K562 (cell line): ENCODE results near the gene USP15. TPM values are rescaled to one million over a fixed set of nuclear protein-coding genes. Genes with fewer than 3 reads are reported as not detected.

ENCODE experiments used
- CBX1 ChIP-seq: sonication (generic); IDR thresholded peaks from 2 replicates; pipeline ENCODE4 v1.6.1; 2016; ENCODE audit warnings: antibody characterized with exemption, low read depth, mild to moderate bottlenecking
- CEBPZ ChIP-seq: fragments of 150-350 bp; IDR thresholded peaks from 2 replicates; pipeline ENCODE4 v1.6.1; 2014; ENCODE audit warnings: low read depth, mild to moderate bottlenecking, low read length, borderline replicate concordance
- CXXC5 ChIP-seq: fragments of 250-450 bp; sonication (Bioruptor Pico); IDR thresholded peaks from 2 replicates; pipeline ENCODE4 v1.8.0; 2022; ENCODE audit warnings: inconsistent platforms, mild to moderate bottlenecking, moderate library complexity
- HNRNPK ChIP-seq: fragments of 200-400 bp; formaldehyde crosslinking; IDR thresholded peaks from one replicate; pipeline ENCODE4 v1.6.1; 2018; ENCODE audit warnings: mild to moderate bottlenecking, low read depth, low read length; ENCODE audit not compliant: poor library complexity, severe bottlenecking
- JUND ChIP-seq, 2 experiments: IDR thresholded peaks; 2 replicates in 1 of 2; 3 replicates in 1 of 2; pipeline ENCODE4 v1.6.1; 2011; ENCODE audit warnings: borderline replicate concordance in 2 of 2, low read depth in 2 of 2, low read length in 2 of 2, improper control_type of control experiment in 1 of 2, missing biosample characterization in 1 of 2, missing genetic modification characterization in 1 of 2, missing genetic modification reagents in 1 of 2
- MAZ ChIP-seq, 2 experiments: fragments of 450-650 bp in 1 of 2; sonication (generic) in 1 of 2; formaldehyde crosslinking; IDR thresholded peaks in 1 of 2; conservative IDR thresholded peaks in 1 of 2; 2 replicates each; pipeline versions ENCODE4 v1.4.0 to v1.5.0; 2020; ENCODE audit warnings: mild to moderate bottlenecking in 1 of 2, missing genetic modification reagents in 1 of 2
- MCM3 ChIP-seq: fragments of 450-650 bp; IDR thresholded peaks from 2 replicates; pipeline ENCODE4 v1.6.1; 2016
- MYBL2 ChIP-seq, 2 experiments: fragments of 450-650 bp in 1 of 2; sonication (generic) in 1 of 2; formaldehyde crosslinking in 1 of 2; IDR thresholded peaks; 2 replicates each; pipeline versions ENCODE4 v1.6.1 to v1.8.1; 2017 to 2022; ENCODE audit warnings: borderline replicate concordance in 1 of 2, inconsistent platforms in 1 of 2, low read depth in 1 of 2, mild to moderate bottlenecking in 1 of 2, missing genetic modification reagents in 1 of 2, moderate library complexity in 1 of 2
- NFE2 ChIP-seq: IDR thresholded peaks from 2 replicates; pipeline ENCODE4 v1.6.1; 2014; ENCODE audit warnings: antibody characterized with exemption, low read depth
- PURB ChIP-seq: sonication (generic); formaldehyde crosslinking; IDR thresholded peaks from 2 replicates; pipeline ENCODE4 v1.9.0; 2021; ENCODE audit warnings: low read depth, mild to moderate bottlenecking, missing genetic modification reagents
- SMAD2 ChIP-seq: fragments of 150-350 bp; IDR thresholded peaks from 2 replicates; pipeline ENCODE4 v1.6.1; 2014; ENCODE audit warnings: low read depth, mild to moderate bottlenecking, low read length
- TBL1XR1 ChIP-seq, 2 experiments: IDR thresholded peaks; 2 replicates each; pipeline ENCODE4 v1.6.1; 2012; ENCODE audit warnings: improper control_type of control experiment in 2 of 2, low read length in 2 of 2, mild to moderate bottlenecking in 1 of 2
- ZNF124 ChIP-seq: sonication (generic); formaldehyde crosslinking; IDR thresholded peaks from 2 replicates; pipeline ENCODE4 v1.8.1; 2022; ENCODE audit warnings: missing genetic modification reagents
- polyA plus RNA-seq, 8 experiments: library from polyadenylated mRNA; depleted of rRNA in 4 of 8; stranded (reverse) in 5 of 8; unstranded in 3 of 8; fragments of >200 nt; fragmentation: Nextera tagmentation in 2 of 8; fragmentation: Illumina TruSeq in 1 of 8; extraction: Ambion mirVana in 2 of 8; extraction: Trizol in 1 of 8; gene quantifications; 2 replicates each; pipeline versions ENCODE4 v1.2.1 to v1.2.3, GENCODE V29; 2011 to 2014; ENCODE audit warnings: inconsistent platforms in 1 of 8, missing spikeins in 1 of 8
- total RNA-seq, 7 experiments: library from RNA; depleted of rRNA in 6 of 7; stranded (reverse); fragments of >200 nt in 6 of 7; fragmentation: Illumina TruSeq in 2 of 7; extraction: Trizol in 2 of 7; gene quantifications; 2 replicates each; pipeline versions ENCODE4 v1.2.1 to v1.2.3, GENCODE V29; 2011 to 2021; ENCODE audit warnings: low replicate concordance in 1 of 7
- TF ChIP-seq, protein P1 (sequence below), 3 experiments: fragments of 200-800 bp in 1 of 3; fragments of 250-450 bp in 1 of 3; fragments of 450-650 bp in 1 of 3; sonication (Bioruptor Pico) in 1 of 3; sonication (Bioruptor generic) in 1 of 3; formaldehyde crosslinking in 1 of 3; IDR thresholded peaks; 2 replicates each; pipeline versions ENCODE4 v1.6.1 to v1.8.0; 2016 to 2022; ENCODE audit warnings: mild to moderate bottlenecking in 2 of 3, missing genetic modification characterization in 2 of 3, missing compliant biosample characterization in 1 of 3, moderate library complexity in 1 of 3
- TF ChIP-seq, protein P2 (sequence below), 2 experiments: fragments of 200-800 bp in 1 of 2; sonication (Bioruptor generic) in 1 of 2; sonication (generic) in 1 of 2; formaldehyde crosslinking in 1 of 2; IDR thresholded peaks in 1 of 2; conservative IDR thresholded peaks in 1 of 2; 2 replicates each; pipeline versions ENCODE4 v1.5.0 to v1.6.1; 2016 to 2020; ENCODE audit warnings: missing compliant biosample characterization in 1 of 2, missing genetic modification characterization in 1 of 2, missing genetic modification reagents in 1 of 2

Gene USP15
- total and polyA plus RNA-seq, 9 of the 15 experiments (the other 6 are each of a cell fraction or from before 2014, with no cell fraction given) = 140 to 272 (median 182) TPM

DNA sequence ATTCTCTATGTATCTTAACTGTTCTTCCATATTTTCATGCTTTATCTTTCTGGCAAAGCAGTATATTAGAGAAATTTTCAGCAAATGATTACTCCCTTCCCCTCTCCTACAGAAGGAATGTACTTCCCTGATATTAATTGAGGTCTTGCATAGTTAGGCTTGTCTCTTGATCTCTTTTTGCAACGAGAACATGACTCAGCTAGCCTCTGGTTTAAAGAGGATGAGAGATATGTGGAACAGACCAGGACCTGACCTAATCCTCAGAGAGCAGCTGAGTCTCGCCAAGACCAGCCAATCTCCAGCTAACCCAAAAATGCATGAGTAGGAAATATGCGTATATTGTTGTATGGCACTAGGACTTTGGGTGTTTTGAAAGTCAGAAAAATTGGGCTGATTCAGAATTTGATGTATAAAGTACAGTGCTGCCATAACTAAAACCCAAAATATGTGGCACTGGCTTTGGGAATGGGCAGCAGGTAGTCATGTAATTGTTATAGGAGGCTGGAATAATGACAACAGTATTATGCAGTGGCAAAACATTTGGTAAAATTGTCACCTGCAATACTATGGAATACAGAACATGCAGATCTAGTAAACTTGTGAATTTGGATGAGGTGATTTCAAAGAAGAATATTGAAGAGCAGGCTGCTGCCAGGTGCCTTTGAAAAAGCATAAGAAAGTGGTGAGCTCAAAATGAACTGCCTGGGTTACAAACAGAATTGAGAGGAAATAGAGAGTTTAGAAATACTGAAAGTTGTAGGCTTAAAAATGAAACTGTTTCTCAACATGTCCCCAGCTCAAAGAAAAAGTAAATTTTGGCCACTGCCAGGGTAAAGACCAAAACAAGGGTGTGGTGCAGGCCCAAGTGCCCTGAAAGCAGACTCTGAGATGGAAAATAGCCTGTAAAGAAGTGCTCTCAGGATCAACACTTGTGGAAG, 9.3 kb upstream of the USP15 start (continued):
- no peak for TF ChIP-seq CEBPZ
- peak; percentile 30; the same call in 1 of the 2 replicates for TF ChIP-seq CXXC5 (CRISPR knock-in tag)
- TF ChIP-seq ZNF124 (CRISPR knock-in tag) = no peak
- TF ChIP-seq CBX1 = no peak
- peak; percentile 96 for TF ChIP-seq NFE2
- TF ChIP-seq MCM3 = no peak
- no peak for TF ChIP-seq MAZ (CRISPR knock-in tag; conservative IDR thresholded peaks at IDR 0.05 in 1 of 2, IDR thresholded peaks at IDR 0.05 in 1 of 2)
- TF ChIP-seq, protein P1, sequence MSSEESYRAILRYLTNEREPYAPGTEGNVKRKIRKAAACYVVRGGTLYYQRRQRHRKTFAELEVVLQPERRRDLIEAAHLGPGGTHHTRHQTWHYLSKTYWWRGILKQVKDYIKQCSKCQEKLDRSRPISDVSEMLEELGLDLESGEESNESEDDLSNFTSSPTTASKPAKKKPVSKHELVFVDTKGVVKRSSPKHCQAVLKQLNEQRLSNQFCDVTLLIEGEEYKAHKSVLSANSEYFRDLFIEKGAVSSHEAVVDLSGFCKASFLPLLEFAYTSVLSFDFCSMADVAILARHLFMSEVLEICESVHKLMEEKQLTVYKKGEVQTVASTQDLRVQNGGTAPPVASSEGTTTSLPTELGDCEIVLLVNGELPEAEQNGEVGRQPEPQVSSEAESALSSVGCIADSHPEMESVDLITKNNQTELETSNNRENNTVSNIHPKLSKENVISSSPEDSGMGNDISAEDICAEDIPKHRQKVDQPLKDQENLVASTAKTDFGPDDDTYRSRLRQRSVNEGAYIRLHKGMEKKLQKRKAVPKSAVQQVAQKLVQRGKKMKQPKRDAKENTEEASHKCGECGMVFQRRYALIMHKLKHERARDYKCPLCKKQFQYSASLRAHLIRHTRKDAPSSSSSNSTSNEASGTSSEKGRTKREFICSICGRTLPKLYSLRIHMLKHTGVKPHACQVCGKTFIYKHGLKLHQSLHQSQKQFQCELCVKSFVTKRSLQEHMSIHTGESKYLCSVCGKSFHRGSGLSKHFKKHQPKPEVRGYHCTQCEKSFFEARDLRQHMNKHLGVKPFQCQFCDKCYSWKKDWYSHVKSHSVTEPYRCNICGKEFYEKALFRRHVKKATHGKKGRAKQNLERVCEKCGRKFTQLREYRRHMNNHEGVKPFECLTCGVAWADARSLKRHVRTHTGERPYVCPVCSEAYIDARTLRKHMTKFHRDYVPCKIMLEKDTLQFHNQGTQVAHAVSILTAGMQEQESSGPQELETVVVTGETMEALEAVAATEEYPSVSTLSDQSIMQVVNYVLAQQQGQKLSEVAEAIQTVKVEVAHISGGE (CRISPR knock-in tag; IDR thresholded peaks at IDR 0.05) = peak in 1 of 3 experiments; percentile 20; a peak in 1 of 6 replicates
- no peak for TF ChIP-seq SMAD2
- 0 out of 2 replicates have a peak, but pooled peaks have one; percentile 21 for TF ChIP-seq MYBL2 (IDR thresholded peaks at IDR 0.05; ENCODE audit: low read depth)
- no peak for TF ChIP-seq MYBL2 (CRISPR knock-in tag; IDR thresholded peaks at IDR 0.05; ENCODE audit: borderline replicate concordance)
- peak in 1 of 2 experiments; percentile 63; a peak in 2 of 4 replicates for TF ChIP-seq TBL1XR1 (IDR thresholded peaks at IDR 0.05; ENCODE audit: low read length in 2 of 2)
- peak; percentile 89 for TF ChIP-seq JUND (IDR thresholded peaks at IDR 0.05; ENCODE audit: borderline replicate concordance, low read depth, low read length)
- peak; percentile 88; the same call in 2 of the 3 replicates for TF ChIP-seq JUND (tag; IDR thresholded peaks at IDR 0.05; ENCODE audit: borderline replicate concordance, low read depth, low read length)
- TF ChIP-seq, protein P2, sequence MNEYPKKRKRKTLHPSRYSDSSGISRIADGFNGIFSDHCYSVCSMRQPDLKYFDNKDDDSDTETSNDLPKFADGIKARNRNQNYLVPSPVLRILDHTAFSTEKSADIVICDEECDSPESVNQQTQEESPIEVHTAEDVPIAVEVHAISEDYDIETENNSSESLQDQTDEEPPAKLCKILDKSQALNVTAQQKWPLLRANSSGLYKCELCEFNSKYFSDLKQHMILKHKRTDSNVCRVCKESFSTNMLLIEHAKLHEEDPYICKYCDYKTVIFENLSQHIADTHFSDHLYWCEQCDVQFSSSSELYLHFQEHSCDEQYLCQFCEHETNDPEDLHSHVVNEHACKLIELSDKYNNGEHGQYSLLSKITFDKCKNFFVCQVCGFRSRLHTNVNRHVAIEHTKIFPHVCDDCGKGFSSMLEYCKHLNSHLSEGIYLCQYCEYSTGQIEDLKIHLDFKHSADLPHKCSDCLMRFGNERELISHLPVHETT (CRISPR knock-in tag; conservative IDR thresholded peaks at IDR 0.05 in 1 of 2, IDR thresholded peaks at IDR 0.05 in 1 of 2) = 0 out of 4 replicates have a peak, but pooled peaks of 1 of the 2 experiments have one; percentile 24
- no peak for TF ChIP-seq PURB (CRISPR knock-in tag)
- TF ChIP-seq HNRNPK = no peak
